SK-N-SH (cell line): ENCODE data around the gene TAS1R3. TPM values are rescaled to one million over a fixed set of nuclear protein-coding genes. Genes with fewer than 3 reads are reported as not detected.

Experiments used
- CTCF ChIA-PET: fragments of 300-600, 350-600 bp; formaldehyde crosslinking; extraction: SDS; loops from one replicate; lab custom pipeline; 2021; lab: Yijun Ruan, JAX
- POLR2A ChIA-PET: fragments of 350-600 bp; sonication (Branson Sonifier 250); formaldehyde crosslinking; extraction: SDS; loops from one replicate; lab custom pipeline; 2020; ENCODE audit warnings: antibody characterized with exemption, inconsistent platforms; lab: Yijun Ruan, JAX
- DNase-seq: peaks from one replicate; pipeline ENCODE4 v3.0.0; 2012
- H2AFZ ChIP-seq: fragments of 200-600 bp; sonication (generic); 2 replicates; pipeline ENCODE4 v1.8.1; 2016; ENCODE audit warnings: antibody characterized with exemption, mild to moderate bottlenecking, low read depth
- H3F3A ChIP-seq: fragments of 200-600 bp; sonication (generic); replicated peaks from 2 replicates; pipeline ENCODE3; 2016; ENCODE audit warnings: antibody characterized with exemption, mild to moderate bottlenecking; ENCODE audit not compliant: insufficient read depth
- H3K27ac ChIP-seq, 2 experiments: fragments of 200-500 bp in 1 of 2; fragments of 200-600 bp in 1 of 2; sonication (Bioruptor generic) in 1 of 2; sonication (generic), shearing (Covaris generic) in 1 of 2; 2 replicates each; pipeline versions ENCODE4 v1.5.1 to v1.6.1; 2014 to 2016; ENCODE audit warnings: low read depth in 2 of 2, inconsistent platforms in 1 of 2, low read length in 1 of 2, mild to moderate bottlenecking in 1 of 2, mixed read lengths in 1 of 2
- H3K27me3 ChIP-seq: fragments of 200-600 bp; sonication (generic), shearing (Covaris generic); 2 replicates; pipeline ENCODE4 v1.6.1; 2016; ENCODE audit warnings: mixed run types; ENCODE audit not compliant: insufficient read depth
- H3K36me3 ChIP-seq, 2 experiments: fragments of 200-500 bp in 1 of 2; fragments of 200-600 bp in 1 of 2; sonication (Bioruptor generic) in 1 of 2; sonication (generic) in 1 of 2; replicated peaks in 1 of 2; 2 replicates each; pipeline versions ENCODE3 to v1.5.1; 2014 to 2016; ENCODE audit warnings: low read length in 1 of 2, mild to moderate bottlenecking in 1 of 2; ENCODE audit not compliant: insufficient read depth in 2 of 2, control insufficient read depth in 1 of 2
- H3K4me1 ChIP-seq, 2 experiments: fragments of 200-500 bp in 1 of 2; fragments of 200-600 bp in 1 of 2; sonication (Bioruptor generic) in 1 of 2; sonication (generic), shearing (Covaris generic) in 1 of 2; 2 replicates each; pipeline versions ENCODE4 v1.5.1 to v1.6.1; 2014 to 2016; ENCODE audit warnings: low read depth in 1 of 2, low read length in 1 of 2, mixed run types in 1 of 2; ENCODE audit not compliant: insufficient read depth in 2 of 2, control insufficient read depth in 1 of 2
- H3K4me2 ChIP-seq: fragments of 200-600 bp; sonication (generic), shearing (Covaris generic); 2 replicates; pipeline ENCODE4 v1.6.1; 2017; ENCODE audit warnings: mixed run types
- H3K4me3 ChIP-seq, 2 experiments: fragments of 200-500 bp in 1 of 2; fragments of 200-600 bp in 1 of 2; sonication (Bioruptor generic) in 1 of 2; sonication (generic), shearing (Covaris generic) in 1 of 2; 2 replicates each; pipeline versions ENCODE4 v1.5.1 to v1.8.1; 2014 to 2016; ENCODE audit warnings: low read depth in 2 of 2, inconsistent platforms in 1 of 2, low read length in 1 of 2, mild to moderate bottlenecking in 1 of 2, mixed read lengths in 1 of 2, moderate library complexity in 1 of 2
- H3K79me2 ChIP-seq: fragments of 200-600 bp; sonication (generic); 2 replicates; pipeline ENCODE4 v1.8.1; 2017; ENCODE audit warnings: mild to moderate bottlenecking; ENCODE audit not compliant: insufficient read depth
- H3K9ac ChIP-seq: fragments of 200-600 bp; sonication (generic); 2 replicates; pipeline ENCODE4 v1.6.1; 2017; ENCODE audit warnings: mixed run types
- H3K9me2 ChIP-seq: fragments of 200-600 bp; sonication (generic); 2 replicates; pipeline ENCODE4 v1.6.1; 2017; ENCODE audit warnings: mixed run types
- H3K9me3 ChIP-seq: fragments of 200-600 bp; sonication (generic); 2 replicates; pipeline ENCODE4 v1.6.1; 2017; ENCODE audit warnings: mixed run types, mild to moderate bottlenecking, moderate library complexity
- H4K20me1 ChIP-seq: fragments of 200-600 bp; sonication (generic); 2 replicates; pipeline ENCODE4 v1.6.1; 2017; ENCODE audit warnings: mild to moderate bottlenecking, mixed run types; ENCODE audit not compliant: insufficient read depth
- CHD2 ChIP-seq: fragments of 150-350 bp; IDR thresholded peaks from 2 replicates; pipeline ENCODE4 v1.6.1; 2018; ENCODE audit warnings: low read length; ENCODE audit not compliant: partially characterized antibody
- CTCF ChIP-seq: fragments of 200-600 bp; sonication (generic); IDR thresholded peaks from 2 replicates; pipeline ENCODE4 v1.6.1; 2017; ENCODE audit warnings: antibody characterized with exemption, mild to moderate bottlenecking, moderate library complexity
- FOXJ3 ChIP-seq: sonication (generic); formaldehyde crosslinking; IDR thresholded peaks from 2 replicates; pipeline ENCODE4 v1.5.1; 2020; ENCODE audit warnings: mild to moderate bottlenecking, missing genetic modification reagents
- FOXM1 ChIP-seq: IDR thresholded peaks from 2 replicates; pipeline ENCODE4 v1.4.0; 2012; ENCODE audit warnings: low read depth, mild to moderate bottlenecking
- GABPA ChIP-seq: IDR thresholded peaks from 2 replicates; pipeline ENCODE4 v1.4.0; 2012; ENCODE audit warnings: low read depth, mild to moderate bottlenecking
- GATA2 ChIP-seq: sonication (generic); formaldehyde crosslinking; IDR thresholded peaks from 2 replicates; pipeline ENCODE4 v1.5.0; 2020; ENCODE audit warnings: mild to moderate bottlenecking, missing genetic modification reagents
- IRF3 ChIP-seq: fragments of 150-350 bp; IDR thresholded peaks from 2 replicates; pipeline ENCODE4 v1.6.1; 2016; ENCODE audit warnings: mild to moderate bottlenecking, low read depth, low read length
- JUND ChIP-seq: IDR thresholded peaks from 2 replicates; pipeline ENCODE4 v1.4.0; 2012
- MXI1 ChIP-seq: IDR thresholded peaks from 2 replicates; pipeline ENCODE4 v1.6.1; 2012; ENCODE audit warnings: mild to moderate bottlenecking, low read depth, low read length, improper control_type of control experiment
- NRF1 ChIP-seq: IDR thresholded peaks from 2 replicates; pipeline ENCODE4 v1.6.1; 2012; ENCODE audit warnings: low read depth, mild to moderate bottlenecking, low read length
- POLR2AphosphoS5 ChIP-seq: IDR thresholded peaks from 2 replicates; pipeline ENCODE4 v1.6.1; 2012; ENCODE audit warnings: low read depth, low read length
- RCOR1 ChIP-seq: fragments of 150-350 bp; IDR thresholded peaks from 2 replicates; pipeline ENCODE4 v1.6.1; 2017; ENCODE audit warnings: antibody characterized with exemption, low read length
- RFX5 ChIP-seq: IDR thresholded peaks from 2 replicates; pipeline ENCODE4 v1.6.1; 2012; ENCODE audit warnings: mild to moderate bottlenecking, improper control_type of control experiment, low read length
- RXRA ChIP-seq: IDR thresholded peaks from 2 replicates; pipeline ENCODE4 v1.4.0; 2012; ENCODE audit warnings: low read depth, mild to moderate bottlenecking, borderline replicate concordance
- SIN3A ChIP-seq: IDR thresholded peaks from 2 replicates; pipeline ENCODE4 v1.6.1; 2012; ENCODE audit warnings: low read depth, mild to moderate bottlenecking, low read length, moderate library complexity, borderline replicate concordance
- TAF1 ChIP-seq: IDR thresholded peaks from 2 replicates; pipeline ENCODE4 v1.6.1; 2012; ENCODE audit warnings: low read depth, mild to moderate bottlenecking, low read length, moderate library complexity, borderline replicate concordance
- TEAD4 ChIP-seq: IDR thresholded peaks from 2 replicates; pipeline ENCODE4 v1.4.0; 2012; ENCODE audit warnings: mild to moderate bottlenecking, borderline replicate concordance; ENCODE audit not compliant: insufficient read depth
- YY1 ChIP-seq: IDR thresholded peaks from 2 replicates; pipeline ENCODE4 v1.4.0; 2012; ENCODE audit warnings: low read depth, mild to moderate bottlenecking
- WGBS: methylation state at CpG from one replicate; pipeline ENCODE4 v1.1.6; 2017; ENCODE audit warnings: low lambda C conversion rate; 5-methylcytosine and 5-hydroxymethylcytosine counted together
- polyA plus RNA-seq, 3 experiments: library from polyadenylated mRNA; depleted of rRNA; stranded (reverse); fragments of >200 nt; gene quantifications; 2 replicates each; pipeline ENCODE4 v1.2.3, GENCODE V29; 2012
- TF ChIP-seq, protein P1 (sequence below): fragments of 150-350 bp; IDR thresholded peaks from 2 replicates; pipeline ENCODE4 v1.6.1; 2017; ENCODE audit warnings: antibody characterized with exemption, low read length, low read depth, borderline replicate concordance
- TF ChIP-seq, protein P2 (sequence below): IDR thresholded peaks from 2 replicates; pipeline ENCODE4 v1.4.0; 2012; ENCODE audit warnings: low read depth

The TAS1R3 gene
- polyA plus RNA-seq, 1 of the 3 experiments (the other 2 are of a cell fraction), result 0.08 TPM

DNA sequence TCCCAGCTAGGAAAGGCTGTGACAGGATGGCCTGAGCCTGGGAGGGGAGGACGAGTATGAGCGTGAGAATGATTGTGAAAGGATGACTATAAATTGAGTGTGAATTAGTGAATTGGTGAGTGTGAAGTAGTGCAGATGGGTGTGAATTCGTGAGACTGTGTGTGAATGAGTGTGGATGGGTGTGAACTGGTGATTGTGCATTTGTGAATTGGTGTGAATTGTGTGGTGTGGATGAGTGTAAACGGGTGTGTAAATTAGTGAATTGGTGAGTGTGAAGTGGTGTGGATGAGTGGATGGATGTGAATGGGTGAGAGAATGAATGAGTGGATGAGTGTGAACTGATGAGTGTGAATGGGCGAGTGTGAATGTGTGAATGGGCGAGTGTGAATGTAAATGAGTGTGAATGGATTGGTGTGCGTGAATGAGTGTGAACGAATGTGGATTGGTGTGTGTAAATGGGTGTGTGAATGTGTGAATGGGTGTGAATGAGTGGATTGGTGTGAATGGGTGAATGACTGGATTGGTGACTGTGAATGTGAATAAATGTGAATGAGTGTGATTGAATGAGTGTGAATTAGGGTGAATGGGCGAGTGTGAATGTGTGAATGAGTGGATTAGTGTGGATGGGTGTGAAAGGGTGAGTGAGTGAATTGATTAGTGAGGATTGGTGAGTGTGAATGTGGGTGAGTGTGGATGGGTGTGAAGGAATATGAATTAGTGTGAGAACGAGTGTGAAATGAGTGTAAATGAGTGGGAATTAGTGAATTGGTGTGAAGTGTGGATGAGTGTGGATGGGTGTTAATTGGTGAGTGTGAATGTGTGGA lies 35.0 kb downstream of the TAS1R3 start:
- 63% methylated on average over 10 of the region's 10 CpGs for WGBS

More for the DNA sequence above, 35.0 kb downstream of the TAS1R3 start:
- Histone ChIP-seq H3K27ac (no peak overlapping the region), H2AFZ (no peak overlapping the region), H3K9me3 (no peaks in the 10 kb centered on the region), H3K9me2 (no peaks in the 10 kb centered on the region), H3K36me3 (no peaks in the 10 kb centered on the region), H4K20me1 (no peaks in the 10 kb centered on the region)
- no peak for DNase-seq
- POLR2A ChIA-PET, result no interaction called here
- TF ChIP-seq, protein P1, sequence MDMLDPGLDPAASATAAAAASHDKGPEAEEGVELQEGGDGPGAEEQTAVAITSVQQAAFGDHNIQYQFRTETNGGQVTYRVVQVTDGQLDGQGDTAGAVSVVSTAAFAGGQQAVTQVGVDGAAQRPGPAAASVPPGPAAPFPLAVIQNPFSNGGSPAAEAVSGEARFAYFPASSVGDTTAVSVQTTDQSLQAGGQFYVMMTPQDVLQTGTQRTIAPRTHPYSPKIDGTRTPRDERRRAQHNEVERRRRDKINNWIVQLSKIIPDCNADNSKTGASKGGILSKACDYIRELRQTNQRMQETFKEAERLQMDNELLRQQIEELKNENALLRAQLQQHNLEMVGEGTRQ, result no peak
- no peak for TF ChIP-seq FOXJ3 (CRISPR knock-in tag)
- no peak for TF ChIP-seq NRF1
- no peak for TF ChIP-seq MXI1
- TF ChIP-seq RFX5, result no peak
- no peak for TF ChIP-seq TEAD4
- no peak for TF ChIP-seq IRF3
- TF ChIP-seq, protein P2, sequence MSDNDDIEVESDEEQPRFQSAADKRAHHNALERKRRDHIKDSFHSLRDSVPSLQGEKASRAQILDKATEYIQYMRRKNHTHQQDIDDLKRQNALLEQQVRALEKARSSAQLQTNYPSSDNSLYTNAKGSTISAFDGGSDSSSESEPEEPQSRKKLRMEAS, result no peak
- TF ChIP-seq GATA2, result no peak
- TF ChIP-seq RXRA, result no peak
- TF ChIP-seq JUND, result no peak
- no peak for TF ChIP-seq CHD2
- TF ChIP-seq POLR2AphosphoS5, result no peak
- TF ChIP-seq FOXM1, result no peak
- no peak for TF ChIP-seq RCOR1
- TF ChIP-seq TAF1, result no peak
- TF ChIP-seq CTCF, result no peak
- no peak for TF ChIP-seq YY1
- TF ChIP-seq SIN3A, result no peak
- no peak for TF ChIP-seq GABPA
- TF ChIP-seq, all 33 proteins: peak for 0
- peaks cover 2 to 3% of the 10 kb centered on the region in 2 experiments; a peak in 3 of 4 replicates for H3K4me1 ChIP-seq
- peaks cover 9% of the 10 kb centered on the region for H3F3A ChIP-seq
- no peak overlapping the region for H3K4me3 ChIP-seq
- H3K79me2 ChIP-seq, result no peaks in the 10 kb centered on the region
- H3K4me2 ChIP-seq, result no peak overlapping the region
- no peaks in the 10 kb centered on the region for H3K27me3 ChIP-seq
- H3K9ac ChIP-seq, result no peak overlapping the region
- CTCF ChIA-PET, result interaction anchor here (1.6 kb wide), 1 partner anchor 33 kb away, joined by 3 read pairs; the partner anchor contains the start of gene CCNL2
